K562 (cell line): ENCODE data around the gene CRLF1. TPM values are rescaled to one million over a fixed set of nuclear protein-coding genes. Genes with fewer than 3 reads are reported as not detected.

Source experiments
- ATAC-seq: fragments of 200-7000 bp; cut with Tn5 transposase; 3 replicates; pipeline ENCODE4 v1.9.1; 2020; ENCODE audit warnings: moderate library complexity
- BruUV-seq: library from RNA; stranded (reverse); fragments of 400-500 nt; replicated peaks from 2 replicates; lab custom pipeline; 2021; lab: Mats Ljungman, UMichigan
- CTCF ChIA-PET: fragments of 300-600 bp; formaldehyde crosslinking; extraction: SDS; loops from one replicate; lab custom pipeline; 2021; ENCODE audit warnings: low intra/inter-chr PET ratio; lab: Yijun Ruan, JAX
- POLR2A ChIA-PET: fragments of 300-600, 350-650 bp; sonication (Branson Sonifier 250); formaldehyde crosslinking; extraction: SDS; loops from one replicate; lab custom pipeline; 2021; ENCODE audit warnings: antibody characterized with exemption, inconsistent platforms; lab: Yijun Ruan, JAX
- DNase-seq, 4 experiments: peaks; one replicate each; pipeline versions ENCODE4 v3.0.0 to v3.0.0-alpha.2; 2011 to 2018; ENCODE audit warnings: low spot score in 3 of 4, mixed read lengths in 3 of 4; ENCODE audit errors: extremely low read depth in 1 of 4
- FAIRE-seq: peaks from 2 replicates; lab custom pipeline; 2011; peaks lifted over from hg19 to GRCh38; lab: Jason Lieb, UNC
- H2AFZ ChIP-seq: 2 replicates; pipeline ENCODE4 v1.6.0; 2011; ENCODE audit warnings: low read depth, low read length, control low read depth, inconsistent platforms
- H3K27ac ChIP-seq: fragments of 200-600 bp; 3 replicates; pipeline ENCODE4 v1.8.0; 2011; ENCODE audit warnings: low read depth, mild to moderate bottlenecking, control low read depth, inconsistent platforms, low read length, moderate library complexity, mixed read lengths; ENCODE audit errors: extremely low read depth
- H3K27me3 ChIP-seq, 2 experiments: fragments of 300-600 bp in 1 of 2; 2 replicates in 1 of 2; 3 replicates in 1 of 2; pipeline versions ENCODE4 v1.6.0 to v1.8.0; 2011; ENCODE audit warnings: inconsistent platforms in 2 of 2, low read length in 2 of 2, mild to moderate bottlenecking in 1 of 2, mixed read lengths in 1 of 2, moderate library complexity in 1 of 2; ENCODE audit not compliant: control insufficient read depth in 2 of 2, insufficient read depth in 2 of 2
- H3K36me3 ChIP-seq: fragments of 300-600 bp; 3 replicates; pipeline ENCODE4 v1.8.0; 2011; ENCODE audit warnings: mild to moderate bottlenecking, low read length, inconsistent platforms; ENCODE audit not compliant: control insufficient read depth, insufficient read depth
- H3K4me1 ChIP-seq, 2 experiments: fragments of 200-600 bp in 1 of 2; replicated peaks in 1 of 2; 2 replicates in 1 of 2; 3 replicates in 1 of 2; pipeline versions ENCODE4 v1.5.1 to v1.8.0; 2011; ENCODE audit warnings: inconsistent platforms in 2 of 2, low read length in 2 of 2, mild to moderate bottlenecking in 1 of 2, mixed read lengths in 1 of 2, moderate library complexity in 1 of 2; ENCODE audit not compliant: control insufficient read depth in 2 of 2, insufficient read depth in 2 of 2
- H3K4me2 ChIP-seq: 2 replicates; pipeline ENCODE4 v1.6.1; 2011; ENCODE audit warnings: low read length, control low read depth, inconsistent platforms, mixed read lengths; ENCODE audit not compliant: insufficient read depth
- H3K4me3 ChIP-seq: fragments of 200-600 bp; sonication (generic), shearing (Covaris generic); 2 replicates; pipeline ENCODE4 v1.5.1; 2016; ENCODE audit warnings: control low read depth, inconsistent platforms
- H3K79me2 ChIP-seq: fragments of 200-600 bp; 3 replicates; pipeline ENCODE4 v1.8.0; 2011; ENCODE audit warnings: low read length, inconsistent platforms; ENCODE audit not compliant: control insufficient read depth, insufficient read depth
- H3K9ac ChIP-seq, 2 experiments: 2 replicates each; pipeline versions ENCODE4 v1.6.0 to v1.6.1; 2011; ENCODE audit warnings: low read depth in 2 of 2, low read length in 2 of 2, control low read depth in 1 of 2, inconsistent platforms in 1 of 2, mild to moderate bottlenecking in 1 of 2, mixed read lengths in 1 of 2; ENCODE audit not compliant: insufficient read depth in 1 of 2
- H3K9me1 ChIP-seq: one replicate; pipeline ENCODE4 v1.6.0; 2011; ENCODE audit warnings: inconsistent platforms, mild to moderate bottlenecking, low read length, moderate library complexity; ENCODE audit not compliant: control insufficient read depth, insufficient read depth
- H3K9me3 ChIP-seq: replicated peaks from 2 replicates; pipeline ENCODE4 v1.5.1; 2011; ENCODE audit warnings: low read depth, low read length, inconsistent platforms; ENCODE audit not compliant: control insufficient read depth, insufficient read depth
- H4K20me1 ChIP-seq: replicated peaks from 2 replicates; pipeline ENCODE4 v1.6.1; 2011; ENCODE audit warnings: low read length, inconsistent platforms, mixed read lengths; ENCODE audit not compliant: control insufficient read depth, insufficient read depth
- ATF1 ChIP-seq, 2 experiments: fragments of 450-650 bp in 1 of 2; IDR thresholded peaks; 2 replicates each; pipeline ENCODE4 v1.6.1; 2016; ENCODE audit warnings: missing compliant biosample characterization in 1 of 2, missing genetic modification characterization in 1 of 2
- BCOR ChIP-seq: fragments of 450-650 bp; IDR thresholded peaks from 2 replicates; pipeline ENCODE4 v1.6.1; 2016
- E2F6 ChIP-seq, 2 experiments: IDR thresholded peaks; 2 replicates each; pipeline ENCODE4 v1.6.1; 2011; ENCODE audit warnings: borderline replicate concordance in 1 of 2, control low read depth in 1 of 2, low read depth in 1 of 2, low read length in 1 of 2, mild to moderate bottlenecking in 1 of 2, mixed read lengths in 1 of 2, moderate library complexity in 1 of 2; ENCODE audit not compliant: insufficient read depth in 1 of 2, insufficient read length in 1 of 2, poor library complexity in 1 of 2, severe bottlenecking in 1 of 2; ENCODE audit errors: extremely low read depth in 1 of 2
- FIP1L1 ChIP-seq: fragments of 200-400 bp; formaldehyde crosslinking; IDR thresholded peaks from 2 replicates; pipeline ENCODE4 v1.6.1; 2018; ENCODE audit warnings: mild to moderate bottlenecking, low read depth, low read length; ENCODE audit not compliant: poor library complexity, severe bottlenecking
- MCM5 ChIP-seq: fragments of 450-650 bp; IDR thresholded peaks from 2 replicates; pipeline ENCODE4 v1.6.1; 2016; ENCODE audit warnings: low read depth
- NFE2L1 ChIP-seq: fragments of 450-650 bp; IDR thresholded peaks from 2 replicates; pipeline ENCODE4 v1.6.1; 2016; ENCODE audit warnings: missing genetic modification characterization, low read depth, mild to moderate bottlenecking, missing compliant biosample characterization, moderate library complexity, borderline replicate concordance
- NR4A1 ChIP-seq, 2 experiments: fragments of 250-450 bp in 1 of 2; fragments of 450-650 bp in 1 of 2; sonication (Bioruptor Pico) in 1 of 2; IDR thresholded peaks; 2 replicates each; pipeline versions ENCODE4 v1.4.0 to v1.6.1; 2016 to 2020; ENCODE audit warnings: mild to moderate bottlenecking in 2 of 2, missing compliant biosample characterization in 1 of 2, missing genetic modification characterization in 1 of 2, moderate library complexity in 1 of 2
- SMAD1 ChIP-seq: fragments of 150-350 bp; IDR thresholded peaks from 2 replicates; pipeline ENCODE4 v1.6.1; 2014; ENCODE audit warnings: low read length, low read depth; ENCODE audit not compliant: partially characterized antibody
- ZBTB33 ChIP-seq: sonication (generic); formaldehyde crosslinking; IDR thresholded peaks from 2 replicates; pipeline ENCODE4 v1.8.1; 2023; ENCODE audit warnings: mild to moderate bottlenecking, missing genetic modification reagents
- ZFP91 ChIP-seq: sonication (generic); formaldehyde crosslinking; IDR thresholded peaks from 2 replicates; pipeline ENCODE4 v1.8.0; 2022; ENCODE audit warnings: mild to moderate bottlenecking, missing genetic modification reagents
- ZNF253 ChIP-seq: fragments of 250-450 bp; sonication (Bioruptor Pico); conservative IDR thresholded peaks from 2 replicates; pipeline ENCODE4 v1.6.1; 2021; ENCODE audit warnings: mild to moderate bottlenecking
- ZNF668 ChIP-seq: fragments of 250-450 bp; sonication (Bioruptor Pico); IDR thresholded peaks from 2 replicates; pipeline ENCODE4 v1.8.0; 2022; ENCODE audit warnings: mild to moderate bottlenecking, inconsistent platforms
- WGBS: fragments of 100-300 bp; shearing (Covaris generic); methylation state at CpG from one replicate; pipeline ENCODE4 v1.1.6; 2016; ENCODE audit warnings: low coverage, mixed read lengths; ENCODE audit not compliant: insufficient coverage; ENCODE audit errors: missing lambda C conversion rate; 5-methylcytosine and 5-hydroxymethylcytosine counted together
- in situ Hi-C: fragments of 300-500 bp; cut with MboI; formaldehyde crosslinking; loops from 4 replicates; pipeline ENCODE4 v1.15.0; 2018; ENCODE audit warnings: inconsistent platforms, mixed read lengths
- intact Hi-C: fragments of 100-400 bp; cut with micrococcal nuclease; formaldehyde crosslinking; loops from 2 replicates; pipeline ENCODE4 v1.14.2; 2022
- polyA plus RNA-seq, 8 experiments: library from polyadenylated mRNA; depleted of rRNA in 4 of 8; stranded (reverse) in 5 of 8; unstranded in 3 of 8; fragments of >200 nt; fragmentation: Nextera tagmentation in 2 of 8; fragmentation: Illumina TruSeq in 1 of 8; extraction: Ambion mirVana in 2 of 8; extraction: Trizol in 1 of 8; gene quantifications; 2 replicates each; pipeline versions ENCODE4 v1.2.1 to v1.2.3, GENCODE V29; 2011 to 2014; ENCODE audit warnings: inconsistent platforms in 1 of 8, missing spikeins in 1 of 8
- total RNA-seq, 7 experiments: library from RNA; depleted of rRNA in 6 of 7; stranded (reverse); fragments of >200 nt in 6 of 7; fragmentation: Illumina TruSeq in 2 of 7; extraction: Trizol in 2 of 7; gene quantifications; 2 replicates each; pipeline versions ENCODE4 v1.2.1 to v1.2.3, GENCODE V29; 2011 to 2021; ENCODE audit warnings: low replicate concordance in 1 of 7

Gene CRLF1
- total and polyA plus RNA-seq, 9 of the 15 experiments (the other 6 are each of a cell fraction or from before 2014, with no cell fraction given), result 0.85 to 3.6 (median 1.7) TPM

GRCh38 chr19:18650021-18650390, 43.4 kb upstream of the CRLF1 start (continued):
- TF ChIP-seq NR4A1 (CRISPR knock-in tag; IDR thresholded peaks at IDR 0.05), result no peak
- TF ChIP-seq NR4A1 (tag; IDR thresholded peaks at IDR 0.05), result no peak
- TF ChIP-seq ZFP91 (CRISPR knock-in tag), result no peak
- TF ChIP-seq SMAD1, result no peak
- no peak for TF ChIP-seq BCOR
- no peak for TF ChIP-seq FIP1L1
- TF ChIP-seq ZNF253, result no peak
- TF ChIP-seq NFE2L1 (tag), result no peak

GRCh38 chr19:18649371-18650020, 42.9 kb upstream of the CRLF1 start:
- POLR2A ChIA-PET, result interaction anchor here (0.7 to 1.1 kb wide), 2 partner anchors 12 to 321 kb away, joined by 3 read pairs; no protein-coding TSS in a partner anchor
- WGBS, result 85% methylated on average over 19 of the region's 25 CpGs
- TF ChIP-seq ZBTB33 (CRISPR knock-in tag), result peak; percentile 72
- TF ChIP-seq MCM5, result no peak
- TF ChIP-seq ZNF668 (CRISPR knock-in tag), result no peak
- peak in 1 of 2 experiments; percentile 9 for TF ChIP-seq E2F6 (IDR thresholded peaks at IDR 0.05; ENCODE audit: borderline replicate concordance in 1 of 2, extremely low read depth in 1 of 2, insufficient read depth in 1 of 2, insufficient read length in 1 of 2, low read depth in 1 of 2, low read length in 1 of 2, poor library complexity in 1 of 2, severe bottlenecking in 1 of 2)
- no peak for TF ChIP-seq ATF1 (CRISPR knock-in tag; IDR thresholded peaks at IDR 0.05)
- TF ChIP-seq ATF1 (tag; IDR thresholded peaks at IDR 0.05), result no peak
- peaks cover 5% of the 10 kb centered on the region; the same call in 2 of the 3 replicates for H3K79me2 ChIP-seq
- H3K36me3 ChIP-seq, result peaks cover 2% of the 10 kb centered on the region; the same call in 1 of the 3 replicates
- no peaks in the 10 kb centered on the region for H3K27me3 ChIP-seq
- peak; percentile 25; the same call in 1 of the 3 replicates for ATAC-seq
- H3K9me3 ChIP-seq, result no peaks in the 10 kb centered on the region
- intact Hi-C loops, result no loop called here
- H3K9ac ChIP-seq, result peak overlapping the region in 1 of 2 experiments; percentile 55; a peak in 1 of 4 replicates
- no peak overlapping the region for H3K4me3 ChIP-seq
- peaks cover 8% of the 10 kb centered on the region for H3K9me1 ChIP-seq
- H3K27ac ChIP-seq, result no peak overlapping the region
- in situ Hi-C loops, result no loop called here
- no TSS peak for BruUV-seq
- peaks cover 6 to 51% of the 10 kb centered on the region in 2 experiments; a peak in 3 of 5 replicates for H3K4me1 ChIP-seq
- DNase-seq, result no peak
- FAIRE-seq, result no peak
- peaks cover 39% of the 10 kb centered on the region for H4K20me1 ChIP-seq
- H2AFZ ChIP-seq, result no peak overlapping the region
- H3K4me2 ChIP-seq, result no peak overlapping the region
- CTCF ChIA-PET, result no interaction called here
